Measurements from ENCODE around the gene ZNF750. TPM values are rescaled to one million over a fixed set of nuclear protein-coding genes. Genes with fewer than 3 reads are reported as not detected.
A peak's percentile ranks its signal among the peaks of the same experiment; 100 is the strongest.

Gene ZNF750
- total and polyA plus RNA-seq, 2 of the 13 experiments (the other 11 are each of a cell fraction or from before 2014, with no cell fraction given): not detected

DNA sequence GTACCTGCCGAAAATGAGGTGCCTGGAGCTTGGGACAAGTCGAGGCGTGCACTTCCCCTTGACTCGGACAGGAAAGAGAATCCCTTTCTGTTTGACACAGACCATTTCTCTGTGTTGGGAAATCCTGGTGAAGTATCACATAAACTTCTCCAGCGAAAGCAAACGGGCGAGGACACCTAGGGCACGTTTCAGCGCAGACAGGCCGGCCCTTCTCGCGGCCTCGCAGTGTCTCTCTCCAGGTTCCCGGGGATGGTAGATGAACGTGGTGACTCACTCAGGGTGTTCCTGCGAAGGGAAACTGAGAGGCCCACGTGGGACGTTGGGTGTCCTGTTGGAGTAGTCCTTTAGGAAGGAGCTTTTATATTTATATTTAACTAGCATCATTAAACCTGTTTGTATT is 36.3 kb upstream of the ZNF750 start (continued):
- TF ChIP-seq TRIM22 (IDR thresholded peaks at IDR 0.05) (no peak), ZBTB2 (CRISPR knock-in tag; IDR thresholded peaks at IDR 0.05; ENCODE audit: low read depth) (0 out of 2 replicates have a peak, but pooled peaks have one; percentile 9), ZNF616 (CRISPR knock-in tag; IDR thresholded peaks at IDR 0.05; ENCODE audit: low read depth) (no peak), ZNF563 (CRISPR knock-in tag; IDR thresholded peaks at IDR 0.05) (no peak), TAF1 (CRISPR knock-in tag; IDR thresholded peaks at IDR 0.05) (no peak), UBTF (CRISPR knock-in tag; IDR thresholded peaks at IDR 0.05) (peak; percentile 10; the same call in 1 of the 2 replicates), GATAD1 (CRISPR knock-in tag; IDR thresholded peaks at IDR 0.05) (no peak), HNRNPUL1 (IDR thresholded peaks at IDR 0.05; ENCODE audit: low read depth, low read length) (no peak)
